Measurements from ENCODE around the gene CNTNAP5.

CNTNAP5 gene

DNA sequence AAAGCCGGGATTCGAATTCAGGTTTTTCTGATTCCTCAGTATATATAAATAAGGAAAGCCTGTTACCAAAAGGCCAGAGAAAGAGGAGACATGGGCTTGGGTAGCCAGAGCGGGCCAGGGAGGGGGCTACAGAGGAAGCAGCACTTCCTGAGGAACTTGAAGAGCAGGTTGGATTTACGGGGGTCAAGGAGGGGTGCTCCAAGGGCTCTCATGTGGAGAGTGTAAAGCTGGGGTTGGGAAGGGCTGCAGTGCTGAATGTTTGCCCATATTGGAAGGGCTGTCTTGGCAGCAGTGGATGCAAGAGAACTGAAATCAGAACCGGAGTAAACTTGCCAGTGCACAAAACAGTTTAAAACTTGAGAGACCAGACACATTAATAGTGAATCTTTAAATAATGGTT is 511.5 kb downstream of the CNTNAP5 start:
- no peak for DNase-seq (ENCODE audit: extremely low spot score)
- POLR2A ChIA-PET: no interaction called here
- no peak for TF ChIP-seq SP1 (IDR thresholded peaks at IDR 0.05)
- CTCF ChIA-PET: no interaction called here

DNA sequence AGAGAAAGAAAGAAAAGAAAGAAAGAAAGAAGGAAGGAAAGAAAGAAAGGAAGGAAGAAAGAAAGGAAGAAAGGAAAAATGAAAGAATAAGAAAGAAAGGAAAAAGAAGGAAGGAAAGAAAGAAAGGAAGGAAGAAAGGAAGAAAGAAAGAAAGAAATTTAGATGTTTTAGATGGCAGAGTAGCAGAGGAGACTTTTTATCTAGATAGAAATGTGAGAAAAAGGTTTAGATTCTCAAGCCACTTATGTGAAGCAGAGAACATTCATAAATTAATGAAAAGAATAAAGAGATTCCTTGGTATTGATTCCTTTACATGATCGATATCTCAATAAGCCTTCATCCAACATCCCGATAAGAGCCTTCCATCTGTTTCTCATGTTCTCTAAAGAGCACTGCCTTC is 513.5 kb downstream of the CNTNAP5 start:
- ChIA-PET POLR2A (no interaction called here), CTCF (no interaction called here)
- TF ChIP-seq BHLHE40 (IDR thresholded peaks at IDR 0.05; ENCODE audit: borderline replicate concordance): no peak
- no peak for TF ChIP-seq NFRKB (IDR thresholded peaks at IDR 0.05)
- no peak for TF ChIP-seq PKNOX1 (IDR thresholded peaks at IDR 0.05)
- no peak for TF ChIP-seq FOXK2 (IDR thresholded peaks at IDR 0.05)
- TF ChIP-seq SP1 (IDR thresholded peaks at IDR 0.05): no peak
- TF ChIP-seq HDGF (IDR thresholded peaks at IDR 0.05; ENCODE audit: borderline replicate concordance): no peak
- no peak for TF ChIP-seq LEF1 (IDR thresholded peaks at IDR 0.05; ENCODE audit: borderline replicate concordance)
- TF ChIP-seq ARNT (IDR thresholded peaks at IDR 0.05): no peak

GRCh38 chr2:124540805-124541204 is 515.7 kb downstream of the CNTNAP5 start:
- CTCF ChIA-PET: no interaction called here
- no peak for TF ChIP-seq HDGF (IDR thresholded peaks at IDR 0.05; ENCODE audit: borderline replicate concordance)
- TF ChIP-seq ZNF384 (IDR thresholded peaks at IDR 0.05): no peak
- POLR2A ChIA-PET: no interaction called here
- DNase-seq (ENCODE audit: extremely low spot score): no peak

More for the DNA sequence above, 513.5 kb downstream of the CNTNAP5 start:
- DNase-seq (ENCODE audit: extremely low spot score): no peak

DNA sequence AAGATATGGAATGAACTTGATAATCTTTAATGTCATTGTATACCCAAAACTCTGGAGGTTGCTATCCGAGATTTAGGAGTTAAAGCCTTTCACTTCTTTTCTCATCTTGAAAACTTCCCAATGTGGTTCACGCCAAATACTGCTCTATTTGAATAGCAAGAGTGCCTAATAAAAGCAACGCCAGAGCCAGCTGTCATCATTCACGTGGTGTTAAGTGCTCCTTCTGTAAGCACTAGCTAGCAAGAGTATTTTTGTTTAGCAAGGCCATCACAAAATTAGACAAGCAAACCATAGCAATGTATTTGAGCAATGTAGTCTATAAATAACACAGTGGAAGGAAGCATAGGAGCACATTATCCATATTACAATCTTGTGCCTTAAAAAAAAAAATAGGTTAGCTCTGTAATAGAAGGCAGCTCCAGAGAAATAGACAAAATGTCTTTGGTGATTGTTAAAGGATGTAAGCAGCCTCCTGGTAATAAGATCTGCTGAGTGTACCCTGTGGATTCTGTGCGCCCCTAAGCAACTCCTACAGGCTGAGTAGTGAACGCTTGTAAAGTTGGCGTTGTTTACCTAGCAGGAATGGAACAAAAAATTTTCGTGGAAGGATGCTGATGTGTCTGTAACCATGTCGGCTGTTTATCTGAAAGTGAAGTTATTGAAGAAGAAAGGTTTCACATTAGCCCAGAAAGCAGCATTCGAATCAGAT is 518.0 kb downstream of the CNTNAP5 start:
- no peak for DNase-seq (ENCODE audit: extremely low spot score)
- POLR2A ChIA-PET: no interaction called here
- CTCF ChIA-PET: no interaction called here
- no peak for TF ChIP-seq L3MBTL2 (conservative IDR thresholded peaks at IDR 0.05)
- no peak for TF ChIP-seq PKNOX1 (IDR thresholded peaks at IDR 0.05)
- TF ChIP-seq NFRKB (IDR thresholded peaks at IDR 0.05): no peak
- no peak for TF ChIP-seq HDGF (IDR thresholded peaks at IDR 0.05; ENCODE audit: borderline replicate concordance)
- TF ChIP-seq ARNT (IDR thresholded peaks at IDR 0.05): no peak
- no peak for TF ChIP-seq FOXK2 (IDR thresholded peaks at IDR 0.05)

- TF ChIP-seq FOXK2 (IDR thresholded peaks at IDR 0.05): no peak
- TF ChIP-seq NFRKB (IDR thresholded peaks at IDR 0.05): no peak
- TF ChIP-seq HDGF (IDR thresholded peaks at IDR 0.05; ENCODE audit: borderline replicate concordance): no peak
- no peak for TF ChIP-seq PKNOX1 (IDR thresholded peaks at IDR 0.05)
- no peak for TF ChIP-seq SP1 (IDR thresholded peaks at IDR 0.05)
- TF ChIP-seq LEF1 (IDR thresholded peaks at IDR 0.05; ENCODE audit: borderline replicate concordance): no peak
- TF ChIP-seq FOXA1 (IDR thresholded peaks at IDR 0.05): no peak
- no peak for TF ChIP-seq ARNT (IDR thresholded peaks at IDR 0.05)
- TF ChIP-seq BHLHE40 (IDR thresholded peaks at IDR 0.05; ENCODE audit: borderline replicate concordance): no peak
- no peak for TF ChIP-seq ELF4 (IDR thresholded peaks at IDR 0.05)
- no peak for TF ChIP-seq ZNF384 (IDR thresholded peaks at IDR 0.05)
- TF ChIP-seq FOXM1 (IDR thresholded peaks at IDR 0.05; ENCODE audit: borderline replicate concordance): no peak
- TF ChIP-seq L3MBTL2 (conservative IDR thresholded peaks at IDR 0.05): no peak
- ChIA-PET CTCF (no interaction called here), POLR2A (no interaction called here)
- no peak for DNase-seq (ENCODE audit: extremely low spot score)
Measured at GRCh38 chr2:124547700-124548099, 522.6 kb downstream of the CNTNAP5 start.

- no peak for DNase-seq (ENCODE audit: extremely low spot score)
- POLR2A ChIA-PET: no interaction called here
- CTCF ChIA-PET: no interaction called here
- TF ChIP-seq SUZ12 (IDR thresholded peaks at IDR 0.05) (no peak), BHLHE40 (IDR thresholded peaks at IDR 0.05; ENCODE audit: borderline replicate concordance) (no peak), L3MBTL2 (conservative IDR thresholded peaks at IDR 0.05) (no peak), FOXM1 (IDR thresholded peaks at IDR 0.05; ENCODE audit: borderline replicate concordance) (no peak), FOXK2 (IDR thresholded peaks at IDR 0.05) (no peak), ARNT (IDR thresholded peaks at IDR 0.05) (no peak), NFRKB (IDR thresholded peaks at IDR 0.05) (no peak), ELF4 (IDR thresholded peaks at IDR 0.05) (no peak), TARDBP (IDR thresholded peaks at IDR 0.05) (no peak)
Measured at GRCh38 chr2:124558277-124558905, 533.3 kb downstream of the CNTNAP5 start.

DNA sequence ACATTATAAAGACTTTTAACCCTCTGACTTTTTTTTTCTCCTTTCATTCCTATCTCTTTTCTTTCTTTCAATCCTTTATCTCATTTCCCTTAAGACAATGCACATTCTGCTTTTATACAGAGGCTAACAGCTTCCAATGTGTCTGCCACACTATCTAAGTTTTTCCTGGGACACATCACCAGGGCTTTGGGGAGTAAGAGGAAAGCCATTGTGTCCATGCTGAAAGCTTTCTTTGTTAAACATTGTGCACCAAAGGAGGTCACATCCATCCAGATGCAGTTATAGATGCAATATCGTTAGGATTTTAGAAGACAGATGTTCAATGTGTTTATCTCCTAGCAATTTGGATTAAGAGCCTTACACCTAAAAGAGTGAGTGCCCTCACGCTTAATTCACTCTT is 534.1 kb downstream of the CNTNAP5 start:
- ChIA-PET POLR2A (no interaction called here), CTCF (no interaction called here)
- TF ChIP-seq SUZ12 (IDR thresholded peaks at IDR 0.05) (no peak), FOXA1 (IDR thresholded peaks at IDR 0.05) (no peak), L3MBTL2 (conservative IDR thresholded peaks at IDR 0.05) (no peak), TARDBP (IDR thresholded peaks at IDR 0.05) (no peak), ZNF384 (IDR thresholded peaks at IDR 0.05) (no peak), LEF1 (IDR thresholded peaks at IDR 0.05; ENCODE audit: borderline replicate concordance) (no peak), NFRKB (IDR thresholded peaks at IDR 0.05) (no peak), FOXK2 (IDR thresholded peaks at IDR 0.05) (no peak), FOXM1 (IDR thresholded peaks at IDR 0.05; ENCODE audit: borderline replicate concordance) (no peak), BHLHE40 (IDR thresholded peaks at IDR 0.05; ENCODE audit: borderline replicate concordance) (no peak), HDGF (IDR thresholded peaks at IDR 0.05; ENCODE audit: borderline replicate concordance) (no peak), ELF4 (IDR thresholded peaks at IDR 0.05) (no peak)
- no peak for DNase-seq (ENCODE audit: extremely low spot score)

Measured in HEK293T (cell line).